Liver (tissue), 3 donors: ENCODE measurements around the gene SLC9A3.

Source experiments
- ATF3 ChIP-seq: IDR thresholded peaks from 2 replicates; pipeline ENCODE4 v1.6.1; 2016; ENCODE audit warnings: antibody characterized with exemption
- JUND ChIP-seq, 2 donors: IDR thresholded peaks; 2 replicates each; pipeline ENCODE4 v1.6.1; 2016; ENCODE audit warnings: antibody characterized with exemption in 2 of 2
- RAD21 ChIP-seq, 2 donors: IDR thresholded peaks; 2 replicates each; pipeline ENCODE4 v1.6.1; 2016; ENCODE audit warnings: antibody characterized with exemption in 2 of 2, mild to moderate bottlenecking in 2 of 2
- REST ChIP-seq: IDR thresholded peaks from 2 replicates; pipeline ENCODE4 v1.6.1; 2016; ENCODE audit warnings: antibody characterized with exemption, mild to moderate bottlenecking
- SP1 ChIP-seq: IDR thresholded peaks from 2 replicates; pipeline ENCODE4 v1.6.1; 2018; ENCODE audit warnings: antibody characterized with exemption, mild to moderate bottlenecking
- TAF1 ChIP-seq: conservative IDR thresholded peaks from 2 replicates; pipeline ENCODE4 v1.6.1; 2016; ENCODE audit warnings: antibody characterized with exemption, mild to moderate bottlenecking
- YY1 ChIP-seq: IDR thresholded peaks from 2 replicates; pipeline ENCODE4 v1.6.1; 2016; ENCODE audit warnings: antibody characterized with exemption, mild to moderate bottlenecking
- TF ChIP-seq, protein P1 (sequence below): fragments of 150-350 bp; IDR thresholded peaks from 2 replicates; pipeline ENCODE4 v1.5.1; 2017; ENCODE audit warnings: improper control_type of control experiment, low read depth, low read length; ENCODE audit not compliant: missing input control
- TF ChIP-seq, protein P2 (sequence below): IDR thresholded peaks from 2 replicates; pipeline ENCODE4 v1.6.1; 2016; ENCODE audit warnings: antibody characterized with exemption
- donor health status: healthy.
- donor health status: healthy.

DNA sequence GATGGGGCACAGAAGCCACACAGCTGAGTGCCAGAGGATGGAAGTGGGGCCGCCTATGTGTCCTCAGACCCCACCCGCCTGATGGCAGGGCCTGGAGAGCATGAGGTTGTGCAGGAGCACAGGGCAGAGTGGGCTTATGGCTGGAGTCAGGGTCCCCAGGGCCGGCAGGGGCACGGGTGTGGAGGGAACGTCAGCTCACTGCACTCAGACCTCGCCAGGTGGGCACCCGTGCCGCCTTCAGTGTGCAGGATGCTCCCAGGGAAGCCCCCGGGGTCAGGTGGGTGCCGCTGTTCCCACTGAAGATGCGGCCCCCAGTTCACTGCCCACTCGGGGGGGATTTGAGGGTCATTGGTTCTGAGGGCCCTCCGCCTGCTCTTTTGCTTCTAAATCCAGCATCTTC lies 46.4 kb downstream of the SLC9A3 start:
- TF ChIP-seq, protein P1, sequence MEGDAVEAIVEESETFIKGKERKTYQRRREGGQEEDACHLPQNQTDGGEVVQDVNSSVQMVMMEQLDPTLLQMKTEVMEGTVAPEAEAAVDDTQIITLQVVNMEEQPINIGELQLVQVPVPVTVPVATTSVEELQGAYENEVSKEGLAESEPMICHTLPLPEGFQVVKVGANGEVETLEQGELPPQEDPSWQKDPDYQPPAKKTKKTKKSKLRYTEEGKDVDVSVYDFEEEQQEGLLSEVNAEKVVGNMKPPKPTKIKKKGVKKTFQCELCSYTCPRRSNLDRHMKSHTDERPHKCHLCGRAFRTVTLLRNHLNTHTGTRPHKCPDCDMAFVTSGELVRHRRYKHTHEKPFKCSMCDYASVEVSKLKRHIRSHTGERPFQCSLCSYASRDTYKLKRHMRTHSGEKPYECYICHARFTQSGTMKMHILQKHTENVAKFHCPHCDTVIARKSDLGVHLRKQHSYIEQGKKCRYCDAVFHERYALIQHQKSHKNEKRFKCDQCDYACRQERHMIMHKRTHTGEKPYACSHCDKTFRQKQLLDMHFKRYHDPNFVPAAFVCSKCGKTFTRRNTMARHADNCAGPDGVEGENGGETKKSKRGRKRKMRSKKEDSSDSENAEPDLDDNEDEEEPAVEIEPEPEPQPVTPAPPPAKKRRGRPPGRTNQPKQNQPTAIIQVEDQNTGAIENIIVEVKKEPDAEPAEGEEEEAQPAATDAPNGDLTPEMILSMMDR = no peak
- no peak for TF ChIP-seq REST
- TF ChIP-seq JUND (IDR thresholded peaks at IDR 0.05) = no peak
- TF ChIP-seq TAF1 = no peak
- TF ChIP-seq, protein P2, sequence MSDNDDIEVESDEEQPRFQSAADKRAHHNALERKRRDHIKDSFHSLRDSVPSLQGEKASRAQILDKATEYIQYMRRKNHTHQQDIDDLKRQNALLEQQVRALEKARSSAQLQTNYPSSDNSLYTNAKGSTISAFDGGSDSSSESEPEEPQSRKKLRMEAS = no peak
- no peak for TF ChIP-seq ATF3
- TF ChIP-seq RAD21 (IDR thresholded peaks at IDR 0.05) = no peak
- no peak for TF ChIP-seq SP1
- no peak for TF ChIP-seq YY1
